Stimulated activated CD4-positive, alpha-beta T cell treated with anti-CD3 and anti-CD28 coated beads, Interleukin-4, amount 100 ng/mL, for 4 hours (primary cell): ENCODE measurements around the gene ZSCAN4.

Experiments
- DNase-seq, 2 experiments: peaks; one replicate each; pipeline ENCODE4 v3.0.0-alpha.2; 2020

ZSCAN4 gene

DNA sequence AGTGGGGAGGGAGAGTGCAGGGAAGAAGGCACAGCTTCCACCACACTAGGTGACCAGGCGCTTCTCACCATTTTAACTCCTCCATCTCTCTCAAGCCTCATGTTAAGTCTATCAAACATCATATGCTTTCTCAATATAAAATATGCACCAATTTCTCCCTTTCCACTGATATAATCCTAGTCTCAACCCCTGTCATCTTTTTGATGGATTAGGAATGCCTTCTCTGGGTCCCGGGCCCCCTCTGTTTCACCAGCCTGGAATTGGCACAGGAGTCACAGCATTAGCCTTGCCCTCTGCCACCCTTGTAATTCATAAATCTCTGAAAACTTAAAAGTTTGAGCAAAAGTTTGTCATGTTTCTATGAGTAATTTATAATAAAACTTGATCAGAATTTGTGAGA lies at the start of gene ZSCAN4:
Gene ZSCAN4, plus strand, starts transcription at position 301 of the 400 bp plus-strand sequence. CDS start 7,211 bp downstream, outside the sequence.
- DNase-seq: no peak

DNA sequence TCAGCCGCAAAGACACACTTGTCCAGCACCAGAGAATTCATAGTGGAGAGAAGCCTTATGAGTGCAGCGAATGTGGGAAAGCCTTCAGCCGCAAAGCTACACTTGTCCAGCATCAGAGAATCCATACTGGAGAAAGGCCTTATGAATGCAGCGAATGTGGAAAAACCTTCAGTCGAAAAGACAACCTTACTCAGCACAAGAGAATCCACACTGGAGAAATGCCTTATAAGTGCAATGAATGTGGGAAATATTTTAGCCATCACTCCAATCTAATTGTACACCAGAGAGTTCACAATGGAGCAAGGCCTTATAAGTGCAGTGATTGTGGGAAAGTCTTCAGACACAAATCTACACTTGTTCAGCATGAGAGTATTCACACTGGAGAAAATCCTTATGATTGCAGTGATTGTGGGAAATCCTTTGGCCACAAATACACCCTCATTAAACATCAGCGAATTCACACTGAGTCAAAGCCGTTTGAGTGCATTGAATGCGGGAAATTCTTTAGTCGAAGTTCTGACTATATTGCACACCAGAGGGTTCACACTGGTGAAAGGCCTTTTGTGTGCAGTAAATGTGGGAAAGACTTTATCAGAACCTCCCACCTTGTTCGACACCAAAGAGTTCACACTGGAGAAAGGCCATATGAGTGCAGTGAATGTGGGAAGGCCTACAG lies 47.9 kb upstream of the ZSCAN4 start:
- no peak for DNase-seq

- DNase-seq: no peak
Observed at GRCh38 chr19:57623091-57623490, 45.6 kb upstream of the ZSCAN4 start.

DNA sequence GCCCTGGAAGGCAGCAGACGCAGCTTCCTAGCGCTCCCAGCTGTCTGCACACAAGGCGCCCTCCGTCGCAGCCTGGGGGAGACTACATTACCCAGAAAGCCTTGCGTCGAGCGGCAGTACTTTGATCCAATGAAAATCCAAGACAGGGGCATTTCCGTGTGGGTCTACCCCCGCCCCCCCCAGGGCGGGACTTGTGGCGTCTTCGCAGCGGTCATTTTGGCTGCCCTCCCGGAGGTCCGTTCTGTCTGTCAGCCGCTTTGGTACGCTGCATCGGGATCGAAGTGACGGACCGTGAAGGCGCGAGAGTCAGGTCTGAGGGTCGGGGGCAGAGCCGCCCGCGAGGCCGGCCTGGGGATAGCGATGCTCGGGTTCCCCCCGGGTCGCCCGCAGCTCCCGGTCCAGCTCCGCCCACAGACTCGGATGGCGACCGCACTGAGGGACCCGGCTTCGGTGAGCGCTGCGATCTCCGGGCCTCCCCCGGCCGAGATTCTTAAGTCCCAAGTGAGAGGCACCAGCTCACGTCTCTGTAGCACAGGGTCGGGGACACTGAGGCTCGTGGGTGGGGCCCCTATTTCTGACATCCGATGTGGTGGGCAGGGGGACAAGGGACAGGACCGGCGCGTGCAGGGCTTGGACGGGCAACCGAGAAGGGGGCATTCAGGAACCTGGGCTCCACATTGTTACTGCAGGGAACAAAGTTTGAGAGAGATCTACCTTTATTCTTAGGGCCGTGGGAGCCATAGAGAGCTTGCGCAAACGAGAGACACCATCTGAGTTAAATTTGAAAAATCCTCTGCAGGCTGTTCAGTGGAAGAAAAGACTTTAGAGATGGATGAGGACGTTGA lies 35.5 kb upstream of the ZSCAN4 start, which contains the start of gene ZNF211:
Gene ZNF211, plus strand, starts transcription at position 182 of the 845 bp plus-strand sequence. Its CDS starts 179 bp downstream, at position 361.
- peak; percentile 81 to 86 for DNase-seq

DNA sequence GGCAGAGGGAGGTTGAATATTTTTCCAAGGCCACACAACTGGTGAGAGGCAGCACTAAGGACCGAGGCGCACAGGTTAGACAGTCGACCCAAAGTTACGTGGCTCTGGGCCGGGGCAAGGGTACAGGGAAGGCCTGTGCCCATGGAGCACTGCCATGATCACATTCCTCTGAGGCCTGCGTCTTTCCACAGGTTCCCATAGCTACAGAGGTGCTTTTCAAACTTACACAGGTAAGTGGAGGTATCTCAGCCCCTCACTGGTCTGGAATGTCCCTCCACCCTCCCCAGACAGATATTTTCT lies 35.0 kb upstream of the ZSCAN4 start:
- DNase-seq: no peak

GRCh38 chr19:57637379-57637778 lies 31.4 kb upstream of the ZSCAN4 start:
- DNase-seq: no peak

DNA sequence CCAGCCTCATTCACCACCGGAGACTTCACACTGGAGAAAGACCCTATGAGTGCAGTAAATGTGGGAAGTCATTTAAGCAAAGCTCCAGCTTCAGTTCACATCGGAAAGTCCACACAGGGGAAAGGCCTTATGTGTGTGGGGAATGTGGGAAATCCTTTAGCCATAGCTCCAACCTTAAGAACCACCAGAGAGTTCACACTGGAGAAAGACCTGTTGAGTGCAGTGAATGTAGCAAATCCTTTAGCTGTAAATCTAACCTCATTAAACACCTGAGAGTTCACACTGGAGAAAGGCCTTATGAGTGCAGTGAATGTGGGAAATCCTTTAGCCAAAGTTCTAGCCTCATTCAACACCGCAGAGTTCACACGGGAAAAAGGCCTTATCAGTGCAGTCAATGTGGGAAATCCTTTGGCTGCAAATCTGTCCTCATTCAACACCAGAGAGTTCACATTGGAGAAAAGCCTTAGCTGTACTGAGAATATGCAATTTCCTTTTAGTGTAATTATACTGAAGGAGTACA lies 27.0 kb upstream of the ZSCAN4 start:
- no peak for DNase-seq

DNA sequence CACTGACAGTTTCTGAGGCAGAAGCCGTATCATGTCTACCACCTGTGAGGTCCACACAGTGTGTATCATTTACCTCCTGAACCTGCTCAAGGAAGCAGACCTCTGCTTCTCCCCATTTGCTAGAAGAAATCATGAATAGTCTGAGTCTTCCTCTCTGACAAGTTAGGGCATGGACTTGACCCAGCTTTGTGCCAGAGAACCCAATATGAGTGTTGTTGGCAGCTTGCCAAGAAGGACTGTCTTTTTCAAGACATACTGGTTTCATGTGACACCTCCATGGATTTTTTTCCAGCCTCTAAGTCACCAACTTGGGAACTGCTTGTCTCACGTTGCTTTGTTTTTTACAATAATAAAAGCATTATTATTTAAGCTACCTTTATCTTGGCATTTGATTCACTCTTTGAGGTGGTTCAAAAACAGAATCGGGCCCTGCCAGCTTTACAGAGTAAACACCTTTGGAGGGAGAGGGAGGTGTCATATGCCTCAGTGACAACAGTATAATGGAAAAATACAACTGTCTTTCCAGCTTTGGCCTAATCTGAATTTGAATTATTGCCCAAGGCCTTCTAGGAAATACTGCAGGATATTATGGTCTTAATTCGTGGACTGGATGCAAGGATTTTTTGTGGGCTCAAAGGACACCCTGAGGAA lies 26.2 kb upstream of the ZSCAN4 start:
- DNase-seq: no peak

DNA sequence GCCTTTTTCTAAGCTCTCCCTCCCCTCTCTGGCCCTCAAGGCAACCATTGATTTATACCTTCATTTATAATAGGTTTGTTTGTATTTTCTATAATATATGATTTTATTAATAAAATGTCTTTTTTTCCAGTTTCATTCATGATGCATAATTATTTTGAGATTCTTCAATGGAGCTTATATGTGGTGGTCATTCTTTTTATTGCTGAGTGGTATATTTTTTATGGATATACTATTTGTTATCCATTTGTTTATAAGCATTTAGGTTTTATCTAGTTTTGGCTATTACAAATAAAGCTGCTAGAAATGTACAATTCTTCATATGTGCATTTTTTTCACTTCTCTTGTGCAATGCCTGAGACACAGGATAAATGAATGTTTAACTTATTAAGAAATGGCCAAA lies 25.0 kb upstream of the ZSCAN4 start:
- DNase-seq: no peak

DNA sequence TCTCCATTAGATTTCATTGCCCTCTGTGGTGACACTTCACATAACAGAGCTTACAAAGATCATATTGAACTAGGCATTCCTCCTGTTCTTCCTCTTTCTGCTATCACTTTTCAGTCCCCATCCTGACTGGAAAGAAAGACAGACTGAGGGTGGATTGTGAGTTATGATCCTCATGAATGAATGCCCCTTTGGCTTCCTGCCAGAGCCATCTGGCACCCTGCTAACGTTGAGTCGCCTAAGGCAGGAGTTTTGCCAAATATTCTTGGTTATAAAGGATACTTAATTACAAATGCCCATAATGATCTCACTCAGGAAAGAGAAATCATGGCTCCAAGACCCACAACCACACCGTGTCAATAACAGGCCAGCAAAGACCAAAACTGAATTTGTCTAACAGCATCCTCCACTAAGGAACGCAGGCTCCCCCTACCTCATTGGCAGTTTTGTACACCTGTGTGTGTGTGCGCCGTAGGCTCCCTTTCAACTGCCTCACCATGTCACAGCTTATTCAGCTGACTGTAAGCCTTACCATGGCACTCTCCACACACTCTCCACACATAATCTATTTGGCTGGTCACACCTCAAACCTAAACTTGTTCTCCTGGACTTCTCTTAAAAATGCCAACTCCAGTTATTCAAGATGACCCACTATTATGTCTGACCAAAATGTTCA lies 20.3 kb upstream of the ZSCAN4 start:
- no peak for DNase-seq

GRCh38 chr19:57651654-57651996 lies 17.1 kb upstream of the ZSCAN4 start:
- no peak for DNase-seq

GRCh38 chr19:57653689-57654088 lies 15.0 kb upstream of the ZSCAN4 start:
- no peak for DNase-seq

GRCh38 chr19:57655443-57655842 lies 13.3 kb upstream of the ZSCAN4 start:
- no peak for DNase-seq

DNA sequence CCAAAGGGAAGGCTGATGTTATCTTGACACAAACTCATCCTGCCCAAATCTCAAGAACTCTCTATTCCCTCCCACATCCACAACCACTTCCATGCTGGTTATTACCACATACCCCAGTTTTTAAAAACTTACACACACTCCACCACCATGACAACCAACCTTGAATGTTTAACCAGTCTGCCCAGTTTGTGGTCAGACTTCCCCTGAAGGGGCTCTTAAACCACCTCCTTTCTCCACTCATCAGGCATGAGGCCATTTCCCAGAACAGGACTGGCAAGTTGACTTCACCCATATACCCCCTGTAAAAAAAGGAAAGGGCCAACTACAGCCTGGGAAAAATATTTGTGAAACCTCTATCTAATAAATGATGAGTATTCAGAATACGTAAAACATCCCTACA lies 12.4 kb upstream of the ZSCAN4 start:
- DNase-seq: no peak

DNA sequence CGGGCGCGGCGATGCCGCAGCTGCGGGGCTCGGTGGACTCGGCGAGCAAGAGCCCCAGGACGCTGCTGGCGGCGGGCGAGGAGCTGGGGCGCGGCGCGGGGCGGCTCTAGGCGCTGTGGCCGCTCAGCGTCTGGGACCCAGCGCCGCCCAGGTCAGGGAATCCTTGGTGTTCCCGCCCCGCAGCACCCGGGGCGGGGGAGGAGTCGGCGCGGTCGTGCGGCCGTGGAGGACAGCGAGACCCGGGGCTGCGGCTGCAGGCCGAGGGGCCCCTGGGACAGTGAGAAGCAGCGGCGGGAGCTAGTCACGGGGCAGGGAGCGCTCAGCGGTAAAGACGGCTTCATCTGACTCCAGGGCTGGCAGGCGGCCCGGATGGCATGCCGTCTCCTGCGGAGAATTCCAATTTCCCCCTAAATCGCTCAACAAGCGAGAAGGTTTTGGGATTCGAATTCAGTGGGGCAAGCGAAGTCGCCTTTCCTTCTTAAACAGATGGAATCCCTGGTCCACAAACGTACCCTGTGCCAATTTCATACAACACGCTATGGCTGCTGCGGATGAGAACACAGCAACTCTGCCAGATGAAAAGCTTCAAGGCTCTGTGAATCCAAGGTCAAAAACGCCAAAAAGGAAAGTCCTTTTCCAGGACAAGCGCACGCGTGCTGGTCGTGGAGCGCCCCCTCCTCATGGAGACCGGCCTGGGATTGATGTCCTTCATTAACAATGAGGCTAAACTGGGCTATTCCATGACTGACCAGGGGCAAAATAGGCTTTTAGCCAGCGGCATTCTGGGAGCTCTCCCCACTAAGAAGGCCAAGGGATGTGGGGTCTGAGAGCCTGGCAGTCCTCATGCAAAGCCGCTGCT lies 4.2 kb upstream of the ZSCAN4 start:
- DNase-seq: peak in 1 of 2 experiments; percentile 1

DNA sequence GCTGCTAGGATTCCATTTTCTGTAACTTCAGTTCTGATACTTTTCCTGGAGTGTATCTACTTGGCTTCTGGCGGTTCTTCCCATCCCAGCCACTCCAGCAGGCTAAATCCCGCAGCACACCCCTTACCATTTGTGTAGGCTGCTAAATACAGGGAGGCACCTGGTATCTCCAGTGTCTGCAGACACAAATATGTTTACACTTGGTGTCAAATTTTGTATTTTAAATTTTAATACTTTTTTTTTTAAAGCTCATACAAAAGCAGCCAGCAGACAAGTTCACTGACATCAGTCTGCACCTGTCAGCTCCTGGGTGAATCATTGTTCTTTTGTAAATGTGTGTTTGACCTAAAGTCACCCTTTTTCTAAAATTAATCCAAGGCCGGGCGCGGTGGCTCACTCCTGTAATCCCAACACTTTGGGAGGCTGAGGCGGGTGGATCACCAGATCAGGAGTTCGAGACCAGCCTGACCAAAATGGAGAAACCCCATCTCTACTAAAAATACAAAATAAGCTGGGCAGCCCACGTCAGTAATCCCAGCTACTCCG lies 3.4 kb upstream of the ZSCAN4 start:
- DNase-seq: no peak

DNA sequence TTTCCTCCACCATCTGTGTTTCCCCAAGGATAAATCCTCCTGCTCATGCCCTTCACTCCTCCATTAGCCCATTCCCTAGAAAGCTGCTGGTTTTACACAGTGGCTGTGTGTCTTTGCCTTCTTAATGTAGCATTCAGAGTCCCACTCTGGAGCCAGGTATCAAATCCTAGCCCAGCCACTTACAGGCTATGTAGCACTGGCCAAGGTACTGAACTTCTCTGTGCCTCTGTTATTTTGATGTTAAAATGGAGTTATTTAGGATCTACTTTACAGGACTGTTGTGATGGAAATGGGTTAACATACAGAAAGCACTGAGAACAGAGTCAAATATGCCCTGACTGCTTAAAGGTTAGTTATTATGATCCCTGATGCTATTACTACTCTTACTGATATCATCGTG lies 1.5 kb upstream of the ZSCAN4 start:
- DNase-seq: no peak

GRCh38 chr19:57671124-57671895 lies 2.6 kb downstream of the ZSCAN4 start:
- DNase-seq: no peak

DNA sequence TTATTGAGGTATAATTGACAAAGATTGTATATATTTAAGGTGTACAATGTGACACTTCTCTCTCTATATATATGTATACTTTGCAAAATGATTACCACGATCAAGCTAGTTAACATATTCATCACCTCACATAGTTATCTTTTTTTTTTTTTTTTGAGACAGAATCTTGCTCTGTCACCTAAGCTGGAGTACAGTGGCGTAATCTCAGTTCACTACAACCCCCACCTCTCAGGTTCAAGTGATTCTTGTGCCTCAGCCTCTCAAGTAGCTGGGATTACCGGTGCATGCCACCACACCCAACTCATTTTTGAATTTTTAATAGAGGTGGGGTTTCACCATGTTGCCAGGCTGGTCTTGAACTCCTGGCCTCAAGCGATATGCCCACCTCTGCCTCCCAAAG lies 3.7 kb downstream of the ZSCAN4 start:
- no peak for DNase-seq

DNA sequence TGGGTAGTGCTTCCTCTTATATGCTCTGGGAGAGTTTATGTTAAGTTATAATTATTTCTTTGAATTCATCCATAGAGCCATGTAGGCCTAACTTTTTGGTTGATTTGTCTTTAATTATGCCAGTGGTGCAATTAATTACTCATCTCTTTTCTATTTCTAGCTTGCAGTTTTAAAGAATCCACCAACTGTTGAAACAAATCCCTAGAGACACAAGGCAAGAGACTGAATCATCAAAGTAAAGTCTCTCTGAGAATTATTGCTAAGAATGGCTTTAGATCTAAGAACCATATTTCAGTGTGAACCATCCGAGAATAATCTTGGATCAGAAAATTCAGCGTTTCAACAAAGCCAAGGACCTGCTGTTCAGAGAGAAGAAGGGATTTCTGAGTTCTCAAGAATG lies 7.1 kb downstream of the ZSCAN4 start:
- no peak for DNase-seq

GRCh38 chr19:57682226-57682766 lies 13.6 kb downstream of the ZSCAN4 start:
- no peak for DNase-seq
